Measurements from ENCODE around the gene RAE1.
"Not testable (repeated sequence)": the region's sequence is repeated elsewhere in the genome, so short reads cannot be mapped to it uniquely, and the experiment has no call there.

RAE1 gene

GRCh38 chr20:57350726-57351041, 371 bp upstream of the RAE1 start:
- H3K9ac ChIP-seq (ENCODE audit: low read depth, low read length); H3K36me3 ChIP-seq (ENCODE audit: control insufficient read depth, insufficient read depth, low read length); H3K9me3 ChIP-seq (ENCODE audit: control insufficient read depth, insufficient read depth, low read length); H3K27me3 ChIP-seq (ENCODE audit: control insufficient read depth, insufficient read depth, low read length); H3K4me1 ChIP-seq (ENCODE audit: control insufficient read depth, insufficient read depth, low read length): not testable (repeated sequence)
- peak overlapping the region; percentile 100 for H3K4me3 ChIP-seq (ENCODE audit: low read depth, low read length)

GRCh38 chr20:57352305-57352704, 1.2 kb downstream of the RAE1 start:
- peak overlapping the region; percentile 100 for H3K4me3 ChIP-seq (ENCODE audit: low read depth, low read length)
- no peaks in the 10 kb centered on the region for H3K9me3 ChIP-seq (ENCODE audit: control insufficient read depth, insufficient read depth, low read length)
- no peaks in the 10 kb centered on the region for H3K27me3 ChIP-seq (ENCODE audit: control insufficient read depth, insufficient read depth, low read length)
- peaks cover 15% of the 10 kb centered on the region for H3K36me3 ChIP-seq (ENCODE audit: control insufficient read depth, insufficient read depth, low read length)
- H3K4me1 ChIP-seq (ENCODE audit: control insufficient read depth, insufficient read depth, low read length) = peaks cover 5% of the 10 kb centered on the region
- no peak overlapping the region for H3K9ac ChIP-seq (ENCODE audit: low read depth, low read length)

- Histone ChIP-seq H3K27me3 (ENCODE audit: control insufficient read depth, insufficient read depth, low read length) (no peaks in the 10 kb centered on the region), H3K9ac (ENCODE audit: low read depth, low read length) (no peak overlapping the region), H3K4me1 (ENCODE audit: control insufficient read depth, insufficient read depth, low read length) (peaks cover 5% of the 10 kb centered on the region), H3K36me3 (ENCODE audit: control insufficient read depth, insufficient read depth, low read length) (peaks cover 15% of the 10 kb centered on the region), H3K9me3 (ENCODE audit: control insufficient read depth, insufficient read depth, low read length) (no peaks in the 10 kb centered on the region), H3K4me3 (ENCODE audit: low read depth, low read length) (no peak overlapping the region)
Measured at GRCh38 chr20:57353351-57353750, 2.3 kb downstream of the RAE1 start.

GRCh38 chr20:57361517-57361916, 10.5 kb downstream of the RAE1 start:
- Histone ChIP-seq H3K9me3 (ENCODE audit: control insufficient read depth, insufficient read depth, low read length) (no peaks in the 10 kb centered on the region), H3K9ac (ENCODE audit: low read depth, low read length) (no peak overlapping the region), H3K4me1 (ENCODE audit: control insufficient read depth, insufficient read depth, low read length) (no peaks in the 10 kb centered on the region), H3K4me3 (ENCODE audit: low read depth, low read length) (no peak overlapping the region), H3K36me3 (ENCODE audit: control insufficient read depth, insufficient read depth, low read length) (peaks cover 24% of the 10 kb centered on the region), H3K27me3 (ENCODE audit: control insufficient read depth, insufficient read depth, low read length) (no peaks in the 10 kb centered on the region)

- Histone ChIP-seq H3K9ac (ENCODE audit: low read depth, low read length) (no peak overlapping the region), H3K4me1 (ENCODE audit: control insufficient read depth, insufficient read depth, low read length) (no peaks in the 10 kb centered on the region), H3K36me3 (ENCODE audit: control insufficient read depth, insufficient read depth, low read length) (peaks cover 25% of the 10 kb centered on the region), H3K27me3 (ENCODE audit: control insufficient read depth, insufficient read depth, low read length) (no peaks in the 10 kb centered on the region), H3K4me3 (ENCODE audit: low read depth, low read length) (no peak overlapping the region), H3K9me3 (ENCODE audit: control insufficient read depth, insufficient read depth, low read length) (no peaks in the 10 kb centered on the region)
Measured at GRCh38 chr20:57364451-57364850, 13.4 kb downstream of the RAE1 start.

- no peak overlapping the region for H3K4me3 ChIP-seq (ENCODE audit: low read depth, low read length)
- H3K9me3 ChIP-seq (ENCODE audit: control insufficient read depth, insufficient read depth, low read length) = no peaks in the 10 kb centered on the region
- no peaks in the 10 kb centered on the region for H3K27me3 ChIP-seq (ENCODE audit: control insufficient read depth, insufficient read depth, low read length)
- peaks cover 66% of the 10 kb centered on the region for H3K36me3 ChIP-seq (ENCODE audit: control insufficient read depth, insufficient read depth, low read length)
- H3K9ac ChIP-seq (ENCODE audit: low read depth, low read length) = no peak overlapping the region
- H3K4me1 ChIP-seq (ENCODE audit: control insufficient read depth, insufficient read depth, low read length) = no peaks in the 10 kb centered on the region
Measured at GRCh38 chr20:57369596-57369995, 18.5 kb downstream of the RAE1 start.

- Histone ChIP-seq H3K4me3 (ENCODE audit: low read depth, low read length) (no peak overlapping the region), H3K9me3 (ENCODE audit: control insufficient read depth, insufficient read depth, low read length) (no peaks in the 10 kb centered on the region), H3K9ac (ENCODE audit: low read depth, low read length) (no peak overlapping the region), H3K4me1 (ENCODE audit: control insufficient read depth, insufficient read depth, low read length) (no peaks in the 10 kb centered on the region), H3K27me3 (ENCODE audit: control insufficient read depth, insufficient read depth, low read length) (no peaks in the 10 kb centered on the region), H3K36me3 (ENCODE audit: control insufficient read depth, insufficient read depth, low read length) (peaks cover 64% of the 10 kb centered on the region)
Measured at GRCh38 chr20:57370316-57370715, 19.3 kb downstream of the RAE1 start.

- Histone ChIP-seq H3K36me3 (ENCODE audit: control insufficient read depth, insufficient read depth, low read length) (peaks cover 66% of the 10 kb centered on the region), H3K27me3 (ENCODE audit: control insufficient read depth, insufficient read depth, low read length) (no peaks in the 10 kb centered on the region), H3K9ac (ENCODE audit: low read depth, low read length) (no peak overlapping the region), H3K9me3 (ENCODE audit: control insufficient read depth, insufficient read depth, low read length) (no peaks in the 10 kb centered on the region), H3K4me1 (ENCODE audit: control insufficient read depth, insufficient read depth, low read length) (no peaks in the 10 kb centered on the region), H3K4me3 (ENCODE audit: low read depth, low read length) (no peak overlapping the region)
Measured at GRCh38 chr20:57371363-57371762, 20.3 kb downstream of the RAE1 start.

- Histone ChIP-seq H3K9ac (ENCODE audit: low read depth, low read length) (no peak overlapping the region), H3K36me3 (ENCODE audit: control insufficient read depth, insufficient read depth, low read length) (peaks cover 63% of the 10 kb centered on the region), H3K27me3 (ENCODE audit: control insufficient read depth, insufficient read depth, low read length) (no peaks in the 10 kb centered on the region), H3K4me1 (ENCODE audit: control insufficient read depth, insufficient read depth, low read length) (no peaks in the 10 kb centered on the region), H3K4me3 (ENCODE audit: low read depth, low read length) (no peak overlapping the region), H3K9me3 (ENCODE audit: control insufficient read depth, insufficient read depth, low read length) (no peaks in the 10 kb centered on the region)
Measured at GRCh38 chr20:57372157-57372556, 21.1 kb downstream of the RAE1 start.

- Histone ChIP-seq H3K4me3 (ENCODE audit: low read depth, low read length) (no peak overlapping the region), H3K27me3 (ENCODE audit: control insufficient read depth, insufficient read depth, low read length) (no peaks in the 10 kb centered on the region), H3K4me1 (ENCODE audit: control insufficient read depth, insufficient read depth, low read length) (no peaks in the 10 kb centered on the region), H3K9me3 (ENCODE audit: control insufficient read depth, insufficient read depth, low read length) (no peaks in the 10 kb centered on the region), H3K36me3 (ENCODE audit: control insufficient read depth, insufficient read depth, low read length) (peaks cover 66% of the 10 kb centered on the region), H3K9ac (ENCODE audit: low read depth, low read length) (no peak overlapping the region)
Measured at GRCh38 chr20:57372581-57373350, 21.7 kb downstream of the RAE1 start.

- Histone ChIP-seq H3K4me1 (ENCODE audit: control insufficient read depth, insufficient read depth, low read length) (no peaks in the 10 kb centered on the region), H3K36me3 (ENCODE audit: control insufficient read depth, insufficient read depth, low read length) (peaks cover 62% of the 10 kb centered on the region), H3K27me3 (ENCODE audit: control insufficient read depth, insufficient read depth, low read length) (no peaks in the 10 kb centered on the region), H3K9me3 (ENCODE audit: control insufficient read depth, insufficient read depth, low read length) (no peaks in the 10 kb centered on the region), H3K4me3 (ENCODE audit: low read depth, low read length) (no peak overlapping the region), H3K9ac (ENCODE audit: low read depth, low read length) (no peak overlapping the region)
Measured at GRCh38 chr20:57374343-57374930, 23.4 kb downstream of the RAE1 start.

- no peak overlapping the region for H3K9ac ChIP-seq (ENCODE audit: low read depth, low read length)
- peaks cover 57% of the 10 kb centered on the region for H3K36me3 ChIP-seq (ENCODE audit: control insufficient read depth, insufficient read depth, low read length)
- H3K9me3 ChIP-seq (ENCODE audit: control insufficient read depth, insufficient read depth, low read length) = no peaks in the 10 kb centered on the region
- H3K4me3 ChIP-seq (ENCODE audit: low read depth, low read length) = no peak overlapping the region
- H3K27me3 ChIP-seq (ENCODE audit: control insufficient read depth, insufficient read depth, low read length) = no peaks in the 10 kb centered on the region
- H3K4me1 ChIP-seq (ENCODE audit: control insufficient read depth, insufficient read depth, low read length) = no peaks in the 10 kb centered on the region
Measured at GRCh38 chr20:57374931-57375651, 24.0 kb downstream of the RAE1 start.

All from iPS-15b (cell line).